Astrocyte of the spinal cord (primary cell): ENCODE results near the gene AIP.

Experiments
- DNase-seq: peaks from one replicate; pipeline ENCODE4 v3.0.0; 2011; ENCODE audit warnings: low read depth, low spot score
- H3K4me3 ChIP-seq: 2 replicates; pipeline ENCODE4 v1.5.1; 2011; ENCODE audit warnings: low read depth, mild to moderate bottlenecking, low read length, moderate library complexity
- CTCF ChIP-seq: IDR thresholded peaks from 2 replicates; pipeline ENCODE4 v1.5.1; 2012; ENCODE audit warnings: low read depth, mild to moderate bottlenecking, low read length, inconsistent platforms
- in situ Hi-C: cut with HindIII; loops from 2 replicates; pipeline ENCODE4 v1.10.0; 2017; ENCODE audit warnings: low sequenced_read_pairs

AIP gene

DNA sequence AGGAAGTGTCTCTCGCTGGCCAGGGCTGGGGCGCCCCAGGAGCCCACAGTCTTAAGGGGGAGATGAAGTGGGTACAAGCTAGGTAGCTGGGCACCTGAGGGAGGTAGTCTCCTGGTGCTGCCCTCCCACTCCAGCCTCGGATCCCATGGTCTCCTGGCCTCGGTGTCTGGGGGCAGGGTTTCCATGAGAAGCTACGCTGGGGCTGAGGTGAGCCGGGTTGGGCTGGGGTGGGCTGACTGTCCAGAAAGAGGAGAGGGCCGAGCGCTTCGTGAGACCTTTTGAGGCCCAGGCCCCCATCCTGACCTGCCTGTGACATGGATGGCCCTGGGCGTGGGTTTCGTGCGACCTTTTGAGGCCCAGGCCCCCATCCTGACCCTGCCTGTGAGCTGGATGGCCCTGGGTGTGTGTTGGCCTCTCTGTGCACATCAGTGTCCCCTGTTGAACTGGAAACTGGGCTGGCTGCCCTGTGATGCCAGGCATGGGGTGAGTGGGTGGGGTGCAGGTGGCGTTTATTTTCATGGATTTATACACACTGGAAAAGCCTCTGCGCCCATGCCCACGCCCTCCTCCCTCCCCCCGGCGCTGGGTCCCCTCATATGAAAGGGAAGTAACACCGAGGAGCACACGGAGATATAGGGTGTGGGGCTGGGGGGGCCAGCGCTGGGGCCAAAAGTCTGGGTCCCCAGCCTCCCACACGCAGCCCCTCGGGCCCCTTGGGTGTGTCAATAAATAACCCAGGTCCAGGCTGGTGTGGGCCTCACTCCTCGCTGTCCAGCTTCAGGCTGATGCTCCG is 8.6 kb downstream of the AIP start:
- no peak for TF ChIP-seq CTCF
- in situ Hi-C loops = no loop called here
- H3K4me3 ChIP-seq = no peak overlapping the region
- DNase-seq = no peak

DNA sequence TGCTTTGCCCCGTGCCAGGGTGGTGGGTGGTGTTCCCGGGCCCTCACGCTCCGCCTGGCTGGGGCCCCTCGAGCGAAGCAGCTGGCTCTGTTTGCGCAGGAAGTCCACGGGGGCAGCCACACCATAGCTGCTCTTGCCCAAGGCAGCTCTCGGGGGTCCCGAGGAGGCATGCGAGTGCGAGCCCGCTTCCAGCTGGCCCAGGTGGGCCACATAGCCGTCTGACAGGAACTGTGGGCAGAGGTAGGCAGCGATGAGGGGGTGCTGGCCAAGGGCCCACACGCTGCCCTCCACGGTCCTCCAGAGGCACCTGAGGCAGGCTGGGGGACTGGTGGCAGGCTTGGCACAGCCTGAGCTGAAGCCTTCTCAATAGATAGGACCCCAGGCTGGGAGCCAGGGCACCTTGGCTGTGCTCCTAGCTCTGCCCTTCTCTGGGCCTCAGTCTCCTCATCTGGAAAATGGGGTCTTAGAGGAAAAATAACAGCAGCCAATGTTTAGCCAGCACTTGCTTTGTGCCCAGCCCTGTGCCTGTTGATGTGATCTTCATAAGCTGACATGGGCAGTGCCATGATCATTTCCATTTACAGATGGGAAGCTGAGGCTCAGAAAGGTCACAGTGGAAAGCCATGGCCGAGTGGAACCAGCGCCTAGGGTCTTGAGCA is 9.4 kb downstream of the AIP start:
- no peak for DNase-seq
- in situ Hi-C loops = no loop called here
- no peak for TF ChIP-seq CTCF
- H3K4me3 ChIP-seq = no peak overlapping the region

GRCh38 chr11:67492801-67493547 is 10.1 kb downstream of the AIP start:
- in situ Hi-C loops = no loop called here
- H3K4me3 ChIP-seq = no peak overlapping the region
- no peak for DNase-seq
- no peak for TF ChIP-seq CTCF

DNA sequence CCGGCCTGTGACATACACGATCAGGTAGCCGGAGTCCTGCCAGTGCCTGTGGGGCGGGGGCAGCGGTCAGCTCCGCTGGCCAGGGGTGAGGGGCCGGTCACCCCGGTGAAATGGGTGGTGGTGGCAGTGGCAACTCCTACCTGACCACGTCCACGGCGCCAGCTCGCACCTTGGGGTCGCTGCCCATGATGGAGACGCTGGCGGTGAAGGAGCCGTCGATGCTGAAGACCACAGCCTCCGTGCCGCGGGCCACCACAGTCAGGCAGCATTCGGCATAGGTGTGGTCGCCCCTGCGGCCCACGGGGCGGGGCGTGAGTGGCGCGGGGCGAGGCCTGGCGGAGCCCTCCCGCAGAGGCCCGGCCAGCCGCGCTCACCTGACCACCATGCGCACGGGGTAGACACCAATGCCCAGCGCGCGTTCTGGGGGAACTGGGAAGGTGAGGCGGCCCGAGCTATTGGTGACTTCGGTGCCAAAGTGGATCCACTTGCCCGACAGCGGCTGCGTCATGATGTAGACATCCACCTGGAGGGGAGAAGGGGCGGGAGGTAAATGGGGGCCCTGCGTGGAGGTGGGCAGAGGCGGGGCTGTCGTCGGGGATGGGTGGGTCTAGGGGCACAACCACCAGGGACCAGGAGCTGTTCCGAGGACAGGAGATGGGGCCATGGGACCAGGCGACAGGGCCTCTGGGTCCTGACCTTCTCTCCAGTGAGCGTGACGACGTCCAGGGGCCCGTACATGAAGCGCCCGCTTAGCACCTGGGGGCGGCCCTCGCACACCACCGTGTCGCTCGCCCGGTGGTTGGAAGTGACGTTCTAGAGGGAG is 10.9 kb downstream of the AIP start:
- DNase-seq = no peak
- in situ Hi-C loops = no loop called here
- TF ChIP-seq CTCF = no peak

GRCh38 chr11:67494371-67495233 is 11.8 kb downstream of the AIP start:
- TF ChIP-seq CTCF = no peak
- in situ Hi-C loops = no loop called here
- no peak for DNase-seq
- H3K4me3 ChIP-seq = no peak overlapping the region

More for the DNA sequence above, 10.9 kb downstream of the AIP start:
- H3K4me3 ChIP-seq = no peak overlapping the region
